Right ventricle myocardium superior (tissue), 1 donor: ENCODE measurements around the gene OR11H12. TPM values are rescaled to one million over a fixed set of nuclear protein-coding genes. Genes with fewer than 3 reads are reported as not detected.
"Not testable (repeated sequence)": the region's sequence is repeated elsewhere in the genome, so short reads cannot be mapped to it uniquely, and the experiment has no call there.

Source experiments
- ATAC-seq: fragments of 200-7000 bp; cut with Tn5 transposase; one replicate; pipeline ENCODE4 v1.9.1; 2020; ENCODE audit warnings: mild to moderate bottlenecking; ENCODE audit not compliant: poor library complexity
- DNase-seq: peaks from one replicate; pipeline ENCODE4 v3.0.0-alpha.2; 2020
- intact Hi-C: fragments of 100-400 bp; cut with DNase I; formaldehyde crosslinking; loops from one replicate; pipeline ENCODE4 v1.11.2; 2022
- long read RNA-seq: library from polyadenylated mRNA; unstranded; transcript quantifications from one replicate; pipeline ENCODE4 v2.0.0, GENCODE V29; 2021
- total RNA-seq: library from RNA; stranded (reverse); fragmentation: NEBNext Ultra II Directional; extraction: Animal tissue kit (Norgen Biotek cat#: 25700); gene quantifications from one replicate; pipeline ENCODE4 v1.2.1, GENCODE V29; 2021
- donor health status: DM: no; HTN: yes; CAD: no; lungs with severe emphysema.

The OR11H12 gene, protein sequence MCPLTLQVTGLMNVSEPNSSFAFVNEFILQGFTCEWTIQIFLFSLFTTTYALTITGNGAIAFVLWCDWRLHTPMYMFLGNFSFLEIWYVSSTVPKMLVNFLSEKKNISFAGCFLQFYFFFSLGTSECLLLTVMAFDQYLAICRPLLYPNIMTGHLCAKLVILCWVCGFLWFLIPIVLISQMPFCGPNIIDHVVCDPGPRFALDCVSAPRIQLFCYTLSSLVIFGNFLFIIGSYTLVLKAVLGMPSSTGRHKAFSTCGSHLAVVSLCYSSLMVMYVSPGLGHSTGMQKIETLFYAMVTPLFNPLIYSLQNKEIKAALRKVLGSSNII
- total RNA-seq = not detected
- long read RNA-seq = 0 reads

DNA sequence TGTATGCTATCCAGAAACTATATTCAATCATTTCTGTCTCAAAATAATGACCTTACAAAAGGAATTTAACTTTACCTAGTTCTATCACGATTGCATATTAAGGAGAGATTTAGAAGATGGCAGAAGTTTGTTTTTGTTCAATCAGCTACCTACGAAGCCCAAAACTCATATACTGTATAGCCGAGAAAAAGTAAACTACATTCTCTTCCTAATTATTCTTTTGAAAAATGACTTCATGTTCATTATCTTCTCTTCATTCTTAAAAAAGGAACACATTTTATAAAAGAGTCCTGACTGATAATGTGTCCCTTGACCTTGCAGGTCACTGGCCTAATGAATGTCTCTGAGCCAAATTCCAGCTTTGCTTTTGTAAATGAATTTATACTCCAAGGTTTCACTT lies at the start of gene OR11H12:
TSS of gene OR11H12 (plus strand) at position 301 of the 400 bp plus-strand sequence. CDS start at position 301, 0 bp downstream.
- ATAC-seq, intact Hi-C loops: not testable (repeated sequence)

DNA sequence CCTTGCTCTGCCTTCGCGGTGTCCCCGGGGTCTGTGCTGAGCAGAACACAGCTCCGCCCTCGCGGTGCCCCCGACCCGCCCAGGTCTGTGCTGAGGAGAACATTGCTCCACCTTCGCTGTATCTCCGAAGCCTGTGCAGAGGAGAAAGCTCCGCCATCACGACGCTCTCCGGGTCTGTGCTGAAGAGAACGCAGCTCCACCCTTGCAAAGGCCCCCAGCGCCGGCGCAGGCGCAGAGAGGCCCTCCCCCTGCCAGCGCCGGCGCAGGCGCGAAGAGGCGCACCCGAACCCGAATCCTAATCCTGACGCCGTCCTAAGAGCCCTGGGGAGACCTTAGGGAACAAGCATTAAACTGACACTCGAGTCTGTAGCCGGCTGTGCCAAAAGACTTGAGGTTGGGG lies 18.0 kb upstream of the OR11H12 start:
- intact Hi-C loops, DNase-seq, ATAC-seq: not testable (repeated sequence)

More for the DNA sequence above, at the start of gene OR11H12:
- DNase-seq = not testable (repeated sequence)

DNA sequence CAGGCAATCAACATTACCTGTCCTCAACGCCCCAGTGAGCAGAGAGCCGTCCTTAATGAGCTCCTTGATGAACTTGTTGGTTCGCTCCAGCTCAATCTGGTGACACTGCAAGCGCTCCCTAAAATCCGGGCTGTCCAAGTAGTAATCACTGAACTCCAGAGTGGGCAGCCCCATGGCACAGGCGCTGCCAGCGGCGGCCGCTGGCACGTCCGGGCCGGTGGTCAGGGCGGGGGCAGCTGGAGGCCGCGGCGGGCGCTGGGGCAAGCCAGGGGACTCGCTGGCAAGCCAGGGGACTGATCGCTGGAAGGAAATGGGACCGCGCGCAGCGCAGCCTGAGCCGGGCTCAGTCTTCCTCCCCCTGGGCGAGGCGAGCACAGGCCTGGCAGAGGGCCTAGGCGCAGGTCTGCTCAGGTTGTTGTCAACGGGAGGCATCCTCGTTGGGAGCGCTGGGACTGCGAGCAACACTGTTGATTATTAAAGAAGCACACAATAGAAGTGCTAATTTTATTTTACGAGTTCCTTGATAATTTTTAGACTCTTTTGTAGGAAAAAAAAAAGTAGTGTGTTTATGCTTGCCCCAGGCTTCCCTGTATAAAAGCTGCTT lies 25.8 kb downstream of the OR11H12 start:
- DNase-seq, intact Hi-C loops, ATAC-seq: not testable (repeated sequence)

DNA sequence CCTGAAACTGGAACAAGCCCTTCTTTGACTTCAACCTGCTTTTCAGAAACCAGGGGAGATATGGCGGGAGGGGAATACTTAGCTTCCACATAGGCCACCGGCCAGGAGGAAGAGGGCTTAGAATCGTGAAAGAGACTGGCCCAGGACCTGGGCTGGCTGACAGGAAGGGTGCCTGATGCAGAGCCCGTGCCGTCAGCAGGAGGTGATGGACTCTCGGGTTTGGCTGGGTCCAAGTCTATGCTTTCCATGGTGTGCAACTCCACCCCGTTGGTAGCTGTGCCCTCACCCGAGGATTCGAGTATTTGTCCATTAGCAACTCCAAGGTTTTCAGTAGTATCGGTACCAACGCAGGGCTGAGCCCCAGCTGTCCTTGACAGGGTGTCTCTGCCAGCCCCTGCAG lies 35.1 kb downstream of the OR11H12 start:
- DNase-seq, intact Hi-C loops, ATAC-seq: not testable (repeated sequence)

DNA sequence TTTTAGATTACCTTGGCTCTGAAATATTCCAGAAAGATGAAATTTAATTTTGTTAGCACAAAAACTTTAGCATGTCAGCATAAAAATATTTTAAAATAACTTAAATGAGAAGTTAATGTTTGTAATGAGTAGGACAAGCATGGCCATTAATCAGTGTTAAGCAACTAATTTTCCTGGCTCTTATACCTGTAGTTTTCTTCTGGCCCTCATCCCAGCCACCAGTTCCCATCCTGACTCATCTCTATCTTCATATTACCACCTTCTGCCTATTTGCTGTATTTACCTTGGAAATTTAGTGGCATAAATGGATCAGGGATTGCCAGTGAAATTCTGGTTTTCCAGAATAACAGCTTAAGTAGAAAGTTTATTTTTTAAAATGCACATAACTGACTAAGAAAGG lies 37.1 kb downstream of the OR11H12 start:
- intact Hi-C loops, ATAC-seq, DNase-seq: not testable (repeated sequence)

DNA sequence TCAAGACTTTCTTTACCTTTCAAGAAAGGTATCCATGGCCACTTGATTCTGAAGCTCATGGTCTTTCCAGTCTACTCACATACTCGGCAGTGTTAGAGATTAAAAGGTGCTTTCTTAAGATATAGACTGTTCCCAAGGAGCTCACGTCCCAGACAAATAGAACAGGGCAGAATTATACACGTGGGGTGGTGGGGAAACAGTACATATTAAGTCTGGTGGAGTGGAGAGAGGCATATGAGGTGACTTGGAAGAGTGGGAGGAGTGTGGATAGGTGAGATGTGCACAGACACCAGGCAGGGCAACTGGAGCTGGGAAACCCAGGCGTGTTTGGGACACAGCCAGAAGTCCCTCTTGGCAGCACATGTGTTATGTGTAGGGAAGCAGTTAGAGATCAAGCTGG lies 37.9 kb downstream of the OR11H12 start:
- intact Hi-C loops, DNase-seq, ATAC-seq: not testable (repeated sequence)

DNA sequence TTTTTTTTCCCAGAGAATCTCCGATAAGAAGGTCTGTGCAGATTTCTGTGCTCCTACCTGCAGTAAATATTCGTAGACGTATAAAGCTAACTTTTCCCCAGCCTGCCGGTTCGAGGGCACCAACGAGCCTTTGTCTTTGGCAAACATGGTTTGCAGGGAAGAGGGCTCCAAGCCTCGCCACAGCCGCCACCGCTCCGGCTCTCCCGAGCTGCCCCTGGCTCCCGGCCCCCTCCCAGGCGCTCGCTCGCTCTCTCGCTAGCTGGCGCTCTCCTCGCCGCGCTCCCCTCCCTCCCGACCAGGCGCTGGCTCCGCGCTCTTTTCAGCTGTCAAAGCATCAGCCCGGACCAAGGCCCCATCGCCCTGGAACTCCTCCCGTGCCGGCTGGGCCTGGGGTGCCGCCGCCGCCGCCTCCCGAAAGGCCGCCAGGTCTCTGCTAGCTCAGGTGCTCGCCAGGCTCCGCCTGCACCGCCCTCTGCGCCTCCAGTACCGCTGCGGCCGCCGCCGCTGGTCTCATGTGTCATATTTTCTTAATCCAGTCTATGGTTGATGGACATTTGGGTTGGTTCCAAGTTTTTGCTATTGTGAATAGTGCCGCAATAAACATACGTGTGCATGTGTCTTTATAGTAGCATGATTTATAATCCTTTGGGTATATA lies 45.3 kb downstream of the OR11H12 start:
- intact Hi-C loops, ATAC-seq, DNase-seq: not testable (repeated sequence)
